T-helper 2 cell treated with Interferon-gamma antibody and Interleukin-4, amounts not matched to agents 5 μg/mL and 100 μg/mL, for 36 hours (primary cell): ENCODE results near the gene CR1.
"Not testable (repeated sequence)": the region's sequence is repeated elsewhere in the genome, so short reads cannot be mapped to it uniquely, and the experiment has no call there.

Source experiments
- DNase-seq: peaks from one replicate; pipeline ENCODE4 v3.0.0; 2021; ENCODE audit warnings: low spot score
- H3K27ac Mint-ChIP-seq: one replicate; pipeline ENCODE4 v1.8.0; 2021; ENCODE audit warnings: mild to moderate bottlenecking, mixed read lengths
- H3K27me3 Mint-ChIP-seq: one replicate; pipeline ENCODE4 v1.8.0; 2021; ENCODE audit warnings: low read depth, mixed read lengths
- H3K36me3 Mint-ChIP-seq: one replicate; pipeline ENCODE4 v1.8.0; 2021; ENCODE audit warnings: low read depth, mixed read lengths
- H3K4me1 Mint-ChIP-seq: one replicate; pipeline ENCODE4 v1.8.0; 2021; ENCODE audit warnings: low read depth, mixed read lengths
- H3K4me3 Mint-ChIP-seq: one replicate; pipeline ENCODE4 v1.8.0; 2022; ENCODE audit warnings: mild to moderate bottlenecking, moderate library complexity, mixed read lengths
- H3K9me3 Mint-ChIP-seq: one replicate; pipeline ENCODE4 v1.8.0; 2021; ENCODE audit warnings: mixed read lengths

CR1 gene

DNA sequence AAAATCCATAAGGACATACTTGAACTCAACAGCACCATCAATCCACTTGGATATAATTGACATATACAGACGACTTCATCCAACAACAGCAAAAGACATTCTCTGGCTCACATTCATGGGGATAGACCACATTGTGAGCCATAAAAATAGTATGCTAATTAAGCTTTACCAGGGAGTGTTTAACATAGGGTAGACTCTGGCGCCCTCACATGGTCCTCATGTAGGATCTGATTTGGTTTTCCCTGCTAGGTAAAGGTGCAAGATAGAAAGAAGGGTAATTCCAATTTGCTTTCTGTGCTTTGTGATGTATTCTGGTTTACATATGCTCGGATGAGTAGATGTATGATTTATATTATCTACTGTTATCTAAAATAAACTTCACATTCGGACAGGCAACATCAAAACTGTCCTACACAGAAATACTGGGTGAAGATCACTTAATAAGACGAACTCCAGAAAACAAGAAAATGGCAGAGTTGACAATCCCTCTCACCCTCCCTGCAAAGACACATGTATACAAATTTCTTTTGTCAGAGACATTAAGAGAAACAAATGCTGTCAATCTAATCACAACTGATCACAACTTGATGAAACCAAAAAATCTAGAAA lies 176.7 kb downstream of the CR1 start:
- Mint-ChIP-seq H3K9me3 (no peaks in the 10 kb centered on the region), H3K27ac (no peak overlapping the region), H3K27me3 (peaks cover 55% of the 10 kb centered on the region), H3K4me1 (no peaks in the 10 kb centered on the region), H3K36me3 (no peaks in the 10 kb centered on the region), H3K4me3 (no peak overlapping the region)
- DNase-seq = no peak

DNA sequence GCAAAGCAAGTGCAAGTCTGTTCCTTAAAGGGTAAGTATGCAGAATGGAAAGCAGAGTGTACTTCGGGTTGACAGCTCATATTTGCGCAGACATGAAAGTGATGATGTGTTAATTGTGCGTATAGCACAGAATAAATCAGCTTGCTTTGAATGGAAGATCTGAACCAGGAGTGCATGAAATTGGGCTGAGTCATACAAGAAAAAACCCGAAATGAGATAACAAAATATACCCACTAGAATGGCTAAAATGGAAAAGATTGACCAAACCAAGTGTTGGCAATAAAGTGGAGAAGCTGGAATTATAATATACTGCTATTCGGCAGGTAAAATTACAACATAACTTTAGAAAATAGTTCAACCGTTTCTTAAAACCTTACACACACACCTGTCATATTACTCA lies 177.4 kb downstream of the CR1 start:
- H3K27ac Mint-ChIP-seq = no peak overlapping the region
- H3K36me3 Mint-ChIP-seq = no peaks in the 10 kb centered on the region
- no peaks in the 10 kb centered on the region for H3K4me1 Mint-ChIP-seq
- DNase-seq = no peak
- H3K4me3 Mint-ChIP-seq = no peak overlapping the region
- H3K9me3 Mint-ChIP-seq = no peaks in the 10 kb centered on the region
- H3K27me3 Mint-ChIP-seq = peaks cover 50% of the 10 kb centered on the region

DNA sequence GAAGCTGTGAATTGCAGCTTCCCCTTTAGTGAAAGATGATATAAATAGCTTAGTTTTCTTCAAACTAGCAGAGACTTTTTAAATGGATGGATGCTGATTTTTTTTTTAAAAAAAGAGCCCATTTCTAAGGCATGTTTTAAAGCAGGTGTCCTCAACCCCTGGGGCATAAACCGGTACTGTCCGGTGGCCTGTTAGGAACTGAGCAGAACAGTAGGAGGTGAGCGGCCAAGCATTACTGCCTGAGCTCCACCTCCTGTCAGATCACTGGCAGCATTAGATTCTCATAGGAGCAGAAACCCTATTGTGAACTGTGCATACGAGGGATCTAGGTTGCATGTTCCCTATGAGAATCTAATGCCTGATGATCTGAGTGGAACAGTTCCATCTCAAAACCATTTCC lies 180.2 kb downstream of the CR1 start:
- Mint-ChIP-seq H3K27ac (no peak overlapping the region), H3K4me3 (no peak overlapping the region), H3K4me1 (no peaks in the 10 kb centered on the region), H3K27me3 (peaks cover 24% of the 10 kb centered on the region), H3K9me3 (no peaks in the 10 kb centered on the region), H3K36me3 (no peaks in the 10 kb centered on the region)
- DNase-seq = no peak

DNA sequence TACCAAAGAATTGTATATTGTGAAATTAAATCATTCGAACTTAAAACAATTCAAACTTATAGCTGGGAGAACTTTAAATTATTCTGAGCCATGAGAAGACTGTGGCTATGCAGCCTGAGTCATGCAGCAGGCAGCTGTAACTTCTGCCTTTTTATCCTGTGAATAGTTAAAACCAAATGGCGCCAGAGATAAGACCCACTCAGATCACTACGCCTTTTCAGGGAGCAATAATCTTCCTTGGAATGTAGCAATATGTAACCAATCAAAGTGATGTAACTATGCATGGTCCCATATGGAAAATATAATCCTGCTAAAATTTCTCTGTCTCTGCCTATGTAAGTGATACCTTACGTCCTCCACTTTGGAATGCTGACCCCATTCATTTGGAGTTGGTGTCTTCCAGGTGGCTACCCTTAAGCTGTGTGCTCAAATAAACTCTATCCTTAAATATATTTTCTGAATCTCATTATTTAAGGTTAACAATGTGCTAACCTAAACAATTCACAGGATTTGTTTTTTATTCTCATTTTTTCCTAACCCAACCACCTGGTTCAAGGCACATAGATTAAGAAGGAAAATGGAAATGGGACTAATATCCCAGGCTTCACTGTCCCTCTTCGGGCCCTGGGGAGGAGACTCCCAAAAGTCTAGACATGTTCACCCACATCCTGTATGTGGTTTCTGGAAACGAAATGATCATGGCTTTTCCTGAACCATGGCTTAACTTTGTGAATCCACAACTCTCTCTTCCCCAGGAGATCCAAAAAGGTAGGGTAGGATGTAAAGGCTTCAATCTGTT lies 184.8 kb downstream of the CR1 start:
- H3K27ac Mint-ChIP-seq, DNase-seq, H3K4me1 Mint-ChIP-seq, H3K4me3 Mint-ChIP-seq, H3K9me3 Mint-ChIP-seq, H3K36me3 Mint-ChIP-seq: not testable (repeated sequence)
- peaks cover 16% of the 10 kb centered on the region for H3K27me3 Mint-ChIP-seq

DNA sequence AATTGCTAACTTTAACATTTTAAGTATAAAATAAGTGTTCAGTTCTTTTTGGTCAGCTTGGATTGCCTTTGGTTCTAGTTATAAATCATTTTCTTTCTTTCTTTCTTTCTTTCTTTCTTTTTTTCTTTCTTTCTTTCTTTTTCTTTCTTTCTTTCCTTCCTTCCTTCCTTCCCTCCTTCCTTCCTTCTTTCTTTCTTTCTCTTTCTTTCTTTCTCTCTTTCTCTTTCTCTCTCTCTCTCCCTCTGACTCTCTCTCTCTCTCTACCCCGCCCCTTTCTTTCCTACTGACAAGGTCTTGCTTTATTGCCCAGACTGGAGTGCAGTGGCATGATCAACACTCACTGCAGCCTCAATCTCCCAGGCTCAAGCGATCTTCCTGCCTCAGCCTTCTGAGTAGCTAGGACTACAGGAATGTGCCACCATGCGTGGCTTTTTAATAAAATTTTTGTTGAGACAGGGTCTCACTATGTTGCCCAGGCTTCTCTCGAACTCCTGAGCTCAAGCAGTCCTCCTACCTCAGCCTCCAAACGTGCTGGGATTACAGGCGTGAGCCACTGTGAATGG lies 187.0 kb downstream of the CR1 start:
- not testable (repeated sequence) for H3K4me1 Mint-ChIP-seq, H3K4me3 Mint-ChIP-seq, H3K27ac Mint-ChIP-seq, DNase-seq, H3K9me3 Mint-ChIP-seq, H3K36me3 Mint-ChIP-seq
- H3K27me3 Mint-ChIP-seq = peaks cover 12% of the 10 kb centered on the region

DNA sequence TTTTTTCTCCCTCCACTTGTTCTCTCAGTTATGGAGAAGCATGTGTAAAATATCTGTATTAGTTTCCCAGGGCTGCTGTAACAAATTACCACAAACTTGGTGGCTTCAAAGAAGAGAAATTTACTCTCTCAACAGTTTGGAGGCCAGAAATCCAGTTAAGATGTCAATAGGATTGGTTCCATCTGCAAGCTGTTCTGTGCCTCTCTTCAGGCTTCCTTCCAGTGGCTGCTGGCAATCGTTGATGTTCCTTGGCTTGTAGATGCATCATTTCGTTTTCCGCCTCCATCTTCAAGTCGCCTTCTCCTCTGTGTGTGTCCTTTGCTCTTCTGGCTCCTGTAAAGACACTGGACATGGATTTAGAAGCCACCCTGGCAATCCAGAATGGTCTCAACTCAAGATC lies 194.6 kb downstream of the CR1 start:
- not testable (repeated sequence) for H3K4me3 Mint-ChIP-seq, H3K36me3 Mint-ChIP-seq, H3K27ac Mint-ChIP-seq, H3K9me3 Mint-ChIP-seq, H3K4me1 Mint-ChIP-seq, DNase-seq
- H3K27me3 Mint-ChIP-seq = peaks cover 32% of the 10 kb centered on the region

DNA sequence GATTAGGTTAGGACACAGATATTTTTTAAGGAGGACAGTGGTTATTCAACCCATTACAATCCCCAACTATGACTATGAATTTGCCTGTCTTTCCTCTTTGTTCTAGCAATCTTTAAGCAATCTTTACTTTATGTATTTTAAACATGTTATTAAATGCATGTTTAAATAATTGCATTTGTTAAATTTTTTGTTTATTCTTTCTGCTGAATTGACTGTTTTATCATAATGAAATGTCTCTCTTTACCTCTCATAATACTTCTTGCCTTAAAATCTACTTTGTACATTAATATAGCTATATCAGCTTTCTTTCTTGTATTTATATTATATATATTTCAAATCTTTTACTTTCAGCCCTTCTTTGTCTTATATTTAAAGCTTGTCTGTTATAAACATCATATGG lies 195.1 kb downstream of the CR1 start:
- H3K4me1 Mint-ChIP-seq = no peaks in the 10 kb centered on the region
- no peak for DNase-seq
- H3K36me3 Mint-ChIP-seq = no peaks in the 10 kb centered on the region
- H3K27me3 Mint-ChIP-seq = peaks cover 32% of the 10 kb centered on the region
- no peaks in the 10 kb centered on the region for H3K9me3 Mint-ChIP-seq
- H3K27ac Mint-ChIP-seq = no peak overlapping the region
- H3K4me3 Mint-ChIP-seq = no peak overlapping the region
